Measurements from ENCODE around the gene AMOTL2.

DNA sequence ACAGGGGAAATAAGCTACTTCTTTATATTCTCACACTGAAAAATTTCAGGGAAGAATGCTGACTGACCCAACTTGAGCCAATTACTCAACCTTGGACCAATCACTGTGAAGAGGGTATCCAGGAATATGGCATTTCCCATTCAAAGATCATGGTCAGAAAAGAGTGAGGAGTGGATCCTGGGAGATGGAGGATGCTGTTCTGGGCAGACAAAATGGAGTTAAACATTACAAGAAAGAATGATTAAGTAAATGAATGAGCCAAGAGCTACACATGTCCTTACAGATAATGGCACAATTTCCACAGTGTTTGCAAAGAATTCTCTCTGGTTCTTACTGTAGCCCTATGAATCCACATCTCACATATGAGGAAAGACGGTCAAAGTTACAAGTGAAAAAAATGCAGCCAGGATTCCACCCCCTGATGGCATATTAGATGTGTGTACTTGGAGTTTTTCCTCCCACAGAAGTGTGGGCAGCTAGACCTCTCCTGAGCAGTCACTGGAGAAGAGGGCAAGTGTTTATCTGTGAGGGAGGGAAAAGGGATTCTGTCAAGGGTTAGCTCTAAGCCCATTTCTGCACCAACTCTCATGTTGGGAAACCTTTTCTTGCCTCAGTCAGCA lies 33.8 kb downstream of the AMOTL2 start:
- TF ChIP-seq, protein P1, sequence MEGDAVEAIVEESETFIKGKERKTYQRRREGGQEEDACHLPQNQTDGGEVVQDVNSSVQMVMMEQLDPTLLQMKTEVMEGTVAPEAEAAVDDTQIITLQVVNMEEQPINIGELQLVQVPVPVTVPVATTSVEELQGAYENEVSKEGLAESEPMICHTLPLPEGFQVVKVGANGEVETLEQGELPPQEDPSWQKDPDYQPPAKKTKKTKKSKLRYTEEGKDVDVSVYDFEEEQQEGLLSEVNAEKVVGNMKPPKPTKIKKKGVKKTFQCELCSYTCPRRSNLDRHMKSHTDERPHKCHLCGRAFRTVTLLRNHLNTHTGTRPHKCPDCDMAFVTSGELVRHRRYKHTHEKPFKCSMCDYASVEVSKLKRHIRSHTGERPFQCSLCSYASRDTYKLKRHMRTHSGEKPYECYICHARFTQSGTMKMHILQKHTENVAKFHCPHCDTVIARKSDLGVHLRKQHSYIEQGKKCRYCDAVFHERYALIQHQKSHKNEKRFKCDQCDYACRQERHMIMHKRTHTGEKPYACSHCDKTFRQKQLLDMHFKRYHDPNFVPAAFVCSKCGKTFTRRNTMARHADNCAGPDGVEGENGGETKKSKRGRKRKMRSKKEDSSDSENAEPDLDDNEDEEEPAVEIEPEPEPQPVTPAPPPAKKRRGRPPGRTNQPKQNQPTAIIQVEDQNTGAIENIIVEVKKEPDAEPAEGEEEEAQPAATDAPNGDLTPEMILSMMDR (IDR thresholded peaks at IDR 0.05) = no peak
- no peak for TF ChIP-seq POLR2AphosphoS5 (IDR thresholded peaks at IDR 0.05; ENCODE audit: low read depth, low read length)

All from Panc1 (cell line).